K562 treated with DMSO at 1 percent for 24 hours (cell line): ENCODE results near the gene PODNL1. TPM values are rescaled to one million over a fixed set of nuclear protein-coding genes. Genes with fewer than 3 reads are reported as not detected.

Source experiments
- total RNA-seq: library from RNA; unstranded; fragments of 300-600 nt; gene quantifications from 2 replicates; pipeline ENCODE4 v1.2.3, GENCODE V29; 2022; ENCODE audit warnings: low read depth; ENCODE audit not compliant: insufficient read depth

Gene PODNL1
- 2.7 and 3.7 TPM in 2 replicates for total RNA-seq

DNA sequence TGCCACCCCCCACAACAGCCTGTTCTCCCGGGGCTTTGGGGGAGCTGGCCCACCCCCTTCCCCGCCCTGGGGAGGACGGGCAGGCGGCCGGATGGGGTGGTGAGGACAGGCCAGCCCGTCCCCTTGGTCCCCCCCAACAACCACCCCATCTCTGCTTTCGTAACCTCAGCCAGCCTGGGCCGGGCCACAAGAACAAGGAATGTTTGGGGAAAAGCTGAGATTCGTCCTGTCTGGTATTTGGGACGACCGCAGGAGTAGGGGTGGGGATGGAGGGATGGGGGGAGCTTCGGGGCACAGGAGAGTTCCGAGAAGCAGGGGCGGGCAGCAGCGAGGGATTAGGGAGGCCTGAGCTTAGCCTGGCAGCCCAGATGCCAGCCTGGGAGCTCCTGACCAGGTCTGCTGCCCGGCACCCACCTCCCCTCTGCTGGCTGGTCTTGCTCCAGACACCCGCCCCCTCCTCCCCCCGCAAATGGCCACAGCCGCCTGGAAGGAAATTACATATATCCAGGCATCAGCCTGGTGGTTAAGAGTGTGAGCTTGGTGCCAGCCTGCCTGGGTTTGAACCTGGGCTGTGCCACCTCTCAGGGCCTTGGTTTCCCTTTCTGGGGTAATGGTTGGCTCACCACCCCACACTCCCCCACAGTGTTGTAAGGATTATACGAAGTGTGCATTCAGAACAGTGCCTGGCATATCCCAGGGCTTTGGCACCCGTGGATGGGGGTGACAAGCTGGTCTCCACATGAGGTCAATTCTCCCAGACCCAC is at the start of gene PODNL1:
PODNL1 (minus strand) TSS at position 117 of the 764 bp plus-strand sequence. CDS start 236 bp downstream, outside the sequence.

DNA sequence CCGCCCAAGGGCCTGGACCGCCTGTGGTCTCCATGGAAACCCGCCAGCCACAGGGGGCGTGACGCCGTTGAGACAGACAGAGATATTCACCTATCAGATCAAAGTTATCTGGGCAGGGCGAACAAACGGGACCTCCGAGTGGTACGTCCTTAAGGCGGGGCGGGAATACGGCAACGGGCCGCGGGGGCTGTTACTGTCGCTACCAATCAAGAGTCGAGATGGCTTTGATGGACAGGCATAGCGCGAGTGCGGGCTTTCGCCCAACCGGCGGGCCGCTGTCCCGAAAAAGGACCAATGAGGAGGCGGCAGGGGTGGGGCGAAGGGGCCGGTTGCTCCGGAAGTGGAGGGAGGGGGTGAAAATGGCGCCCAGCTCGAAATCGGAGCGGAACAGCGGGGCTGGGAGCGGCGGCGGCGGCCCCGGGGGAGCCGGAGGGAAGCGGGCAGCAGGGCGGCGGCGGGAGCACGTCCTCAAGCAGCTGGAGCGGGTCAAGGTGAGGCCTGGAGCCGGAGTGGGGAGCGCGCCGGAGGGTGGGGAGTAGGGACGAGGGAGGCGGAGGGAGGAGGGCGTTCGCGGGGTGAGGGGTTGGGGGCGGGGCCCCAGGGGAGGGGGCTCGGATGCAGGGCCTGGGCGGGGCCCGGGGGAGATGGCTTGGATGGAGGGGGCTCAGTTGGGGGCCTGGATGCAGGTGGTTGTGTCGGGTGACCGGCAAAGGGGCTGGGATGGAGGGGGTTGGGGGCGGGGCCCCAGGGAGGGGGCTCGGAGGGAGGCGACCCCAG is 14.1 kb upstream of the PODNL1 start, which contains the start of gene DCAF15:
DCAF15 (plus strand) TSS at position 356 of the 777 bp plus-strand sequence; CDS start at position 360, 4 bp downstream.

GRCh38 chr19:13905634-13906520 is 32.3 kb downstream of the PODNL1 start, which contains the start of the genes BRME1 and CC2D1A:
Gene BRME1 (minus strand): TSS chr19:13906117. CDS start chr19:13904892, 1,225 bp downstream.
Gene CC2D1A (plus strand): TSS chr19:13906201. CDS start chr19:13906442, 241 bp downstream.

Other genes with a start within 250 kb of the PODNL1 start
- gene MRI1, start 173.9 kb downstream of the PODNL1 start, total RNA-seq: 53.2 and 57.5 TPM in 2 replicates
- gene C19orf53, start 164.0 kb downstream of the PODNL1 start, total RNA-seq: 133 and 137 TPM in 2 replicates
- gene ZSWIM4, start 143.0 kb downstream of the PODNL1 start, total RNA-seq: 21.0 and 21.5 TPM in 2 replicates
- not detected in 2 replicates for gene NANOS3, start 61.3 kb downstream of the PODNL1 start, total RNA-seq
- 15.0 and 17.5 TPM in 2 replicates for gene BRME1, start 32.3 kb downstream of the PODNL1 start, total RNA-seq
- 49.7 TPM in 2 replicates for gene CC2D1A, start 32.2 kb downstream of the PODNL1 start, total RNA-seq
- gene DCAF15, start 14.1 kb upstream of the PODNL1 start, total RNA-seq: 73.7 and 80.9 TPM in 2 replicates
- gene RFX1, start 67.9 kb upstream of the PODNL1 start, total RNA-seq: 16.8 and 17.3 TPM in 2 replicates
- gene RLN3, start 89.7 kb upstream of the PODNL1 start, total RNA-seq: not detected in 2 replicates
- 14.0 and 16.1 TPM in 2 replicates for gene IL27RA, start 93.3 kb upstream of the PODNL1 start, total RNA-seq
- gene PALM3, start 123.7 kb upstream of the PODNL1 start, total RNA-seq: 4.6 and 4.8 TPM in 2 replicates
- 3.4 and 5.9 TPM in 2 replicates for gene MISP3, start 134.4 kb upstream of the PODNL1 start, total RNA-seq
- gene C19orf67, start 147.4 kb upstream of the PODNL1 start, total RNA-seq: 2.2 TPM in 1 of 2 replicates, not detected in the other
- gene SAMD1, start 152.3 kb upstream of the PODNL1 start, total RNA-seq: 53.7 and 55.6 TPM in 2 replicates
- gene PRKACA, start 179.3 kb upstream of the PODNL1 start, total RNA-seq: 116 and 118 TPM in 2 replicates
- gene ASF1B, start 198.2 kb upstream of the PODNL1 start, total RNA-seq: 219 and 265 TPM in 2 replicates